Transverse colon (tissue), 4 donors: ENCODE results near the gene ARFGAP3. TPM values are rescaled to one million over a fixed set of nuclear protein-coding genes. Genes with fewer than 3 reads are reported as not detected.

Experiments
- DNase-seq: peaks from one replicate; pipeline ENCODE4 v3.0.0-alpha.2; 2019
- H3K27ac ChIP-seq, 4 donors: fragments of 200-600 bp; sonication (generic); 2 replicates each; pipeline ENCODE4 v1.5.1; 2016 to 2018; ENCODE audit warnings: inconsistent platforms in 4 of 4
- H3K27me3 ChIP-seq: fragments of 200-600 bp; sonication (generic); 2 replicates; pipeline ENCODE4 v1.5.1; 2017; ENCODE audit warnings: inconsistent platforms
- H3K36me3 ChIP-seq, 4 donors: fragments of 200-600 bp; sonication (generic); 2 replicates each; pipeline ENCODE4 v1.5.1; 2017 to 2019; ENCODE audit warnings: inconsistent platforms in 4 of 4
- H3K4me1 ChIP-seq, 4 donors: fragments of 200-600 bp; sonication (generic); 2 replicates each; pipeline ENCODE4 v1.5.1; 2017 to 2020; ENCODE audit warnings: inconsistent platforms in 4 of 4
- H3K4me3 ChIP-seq, 4 donors: fragments of 200-600 bp; sonication (generic); 1 replicate in 1 of 4; 2 replicates in 3 of 4; pipeline versions ENCODE4 v1.5.1 to v1.6.1; 2017 to 2019; ENCODE audit warnings: inconsistent platforms in 4 of 4
- H3K9me3 ChIP-seq, 2 donors: fragments of 200-600 bp; sonication (generic); 2 replicates each; pipeline ENCODE4 v1.5.1; 2017 to 2019; ENCODE audit warnings: inconsistent platforms in 2 of 2
- CTCF ChIP-seq, 5 experiments: fragments of 200-600 bp in 3 of 5; fragments of 450-650 bp in 2 of 5; sonication (generic) in 3 of 5; IDR thresholded peaks; 1 replicate in 2 of 5; 2 replicates in 3 of 5; pipeline ENCODE4 v1.5.1; 2016 to 2017; ENCODE audit warnings: antibody characterized with exemption in 5 of 5, inconsistent platforms in 3 of 5, mild to moderate bottlenecking in 2 of 5, moderate library complexity in 1 of 5
- EP300 ChIP-seq: sonication (generic); formaldehyde crosslinking; IDR thresholded peaks from one replicate; pipeline ENCODE4 v1.6.1; 2017; ENCODE audit warnings: antibody characterized with exemption, low read depth
- POLR2A ChIP-seq: fragments of 450-650 bp; IDR thresholded peaks from one replicate; pipeline ENCODE4 v1.6.1; 2016; ENCODE audit warnings: antibody characterized with exemption, mild to moderate bottlenecking, moderate library complexity
- POLR2AphosphoS5 ChIP-seq, 3 donors: sonication (generic); formaldehyde crosslinking; IDR thresholded peaks; one replicate each; pipeline ENCODE4 v1.6.1; 2016; ENCODE audit warnings: antibody characterized with exemption in 3 of 3
- WGBS, 2 donors: methylation state at CpG; one replicate each; pipeline ENCODE4 v1.1.5; 2018; ENCODE audit warnings: low coverage in 1 of 2; 5-methylcytosine and 5-hydroxymethylcytosine counted together
- in situ Hi-C, 4 donors: fragments of 200-750 bp; cut with MboI; loops; one replicate each; pipeline versions ENCODE4 v1.15.0 to v1.15.1; 2017; ENCODE audit warnings: low sequenced_read_pairs in 3 of 4, low pct_ligation_motif_present in 1 of 4, low pct_unique_long_range_greater_than_20kb in 1 of 4
- intact Hi-C: fragments of 100-400 bp; cut with DNase I; formaldehyde crosslinking; loops from one replicate; pipeline ENCODE4 v1.15.1; 2023; ENCODE audit warnings: low total_unique reads
- total RNA-seq, 4 donors: library from RNA; depleted of rRNA; stranded (reverse); fragments of >200 nt; gene quantifications; one replicate each; pipeline ENCODE4 v1.1.0, GENCODE V29; 2016

The ARFGAP3 gene
- total RNA-seq, 4 donors from 2014 or later, result 24.3 to 43.5 (median 33.3) TPM

DNA sequence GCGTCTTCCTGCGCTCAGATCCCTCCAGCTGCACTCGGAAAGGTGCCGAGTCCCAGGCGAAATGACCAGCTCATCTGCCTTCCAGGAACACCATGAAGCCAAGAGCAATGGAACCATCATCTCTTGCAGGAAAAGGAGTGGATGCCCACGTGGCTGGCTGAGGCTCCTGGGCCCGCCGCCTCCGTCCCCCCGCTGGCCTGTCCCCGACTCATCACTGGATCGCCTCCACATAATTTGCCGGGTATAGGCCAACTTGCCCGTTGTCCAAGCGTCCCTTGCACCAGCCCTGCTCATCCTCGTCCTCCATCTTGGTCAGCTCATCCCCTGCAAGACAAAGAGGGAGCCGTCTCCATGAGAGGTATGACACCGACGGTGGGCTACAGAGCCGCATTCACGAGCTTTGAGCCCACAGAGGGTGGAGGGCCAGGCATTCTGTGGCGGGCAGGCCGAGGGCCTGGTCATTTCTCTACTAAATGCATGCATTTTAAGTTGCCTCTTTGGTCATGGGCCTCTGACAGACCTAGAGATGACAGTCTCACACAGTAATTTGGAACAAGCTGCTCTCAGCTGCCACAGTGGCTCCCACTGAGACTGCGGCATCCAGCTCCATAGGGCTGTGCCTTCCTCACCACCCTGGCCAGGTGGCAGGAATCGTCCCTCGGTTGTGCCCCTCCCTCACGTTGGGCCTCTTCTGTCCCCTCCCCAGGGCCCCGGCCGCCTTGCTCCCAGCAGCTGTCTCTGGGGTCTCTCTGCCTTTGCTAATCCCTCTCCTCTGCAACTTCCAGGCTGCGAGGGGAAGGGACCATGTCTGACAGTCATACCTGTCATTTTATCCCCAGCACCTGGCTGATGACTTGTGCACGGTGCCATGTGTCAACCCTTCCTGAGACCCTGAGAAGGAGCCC, 14.3 kb upstream of the ARFGAP3 start:
- Histone ChIP-seq H3K27me3 (no peaks in the 10 kb centered on the region), H3K9me3 (no peaks in the 10 kb centered on the region), H3K27ac (no peak overlapping the region), H3K36me3 (peaks cover 0 to 37% (median 18%) of the 10 kb centered on the region in 4 donors), H3K4me3 (no peak overlapping the region), H3K4me1 (peaks cover 0 to 10% (median 4%) of the 10 kb centered on the region in 4 donors)
- no peak for DNase-seq
- 68 to 89% methylated on average over 2 to 30 of the region's 31 CpGs for WGBS, 2 donors
- intact Hi-C loops (no loop called here), in situ Hi-C loops (loop anchor here in 1 of 4 donors (25.0 kb wide), 2 partner anchors 166 to 209 kb away; no protein-coding TSS in a partner anchor)
- TF ChIP-seq POLR2AphosphoS5 (IDR thresholded peaks at IDR 0.05) (no peak), CTCF (IDR thresholded peaks at IDR 0.05) (no peak), EP300 (no peak), POLR2A (no peak)

DNA sequence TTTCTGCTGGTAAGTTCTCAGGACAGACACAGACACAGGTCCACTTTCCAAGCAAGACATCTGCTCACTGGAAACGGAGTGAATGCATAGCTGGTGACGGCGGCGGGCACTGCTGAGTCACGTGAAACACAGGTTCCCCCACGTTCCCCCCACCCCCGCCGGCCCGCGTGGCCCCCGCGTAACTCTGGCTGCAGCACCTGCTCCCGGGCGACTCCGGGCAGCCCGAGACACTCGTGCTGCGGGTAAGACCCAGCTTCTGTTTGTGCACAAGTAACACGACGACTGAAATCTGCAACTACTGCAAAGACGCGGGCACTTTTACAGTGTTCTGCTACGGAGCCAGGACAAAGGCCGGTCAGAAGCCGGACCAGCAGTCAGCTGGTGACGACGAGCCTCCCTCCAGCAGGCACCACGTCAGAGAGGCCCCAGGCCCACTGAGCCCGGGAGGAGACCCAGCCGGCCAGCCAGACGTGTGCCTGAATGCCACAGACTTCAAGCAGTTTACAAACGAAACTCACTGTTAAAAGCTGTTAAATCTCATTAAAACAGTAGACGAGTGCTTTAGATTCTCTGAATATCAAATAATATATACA, 12.9 kb upstream of the ARFGAP3 start:
- TF ChIP-seq POLR2AphosphoS5 (IDR thresholded peaks at IDR 0.05) (no peak), CTCF (IDR thresholded peaks at IDR 0.05) (no peak), POLR2A (no peak), EP300 (no peak)
- peaks cover 0 to 10% (median 4%) of the 10 kb centered on the region in 4 donors for H3K4me1 ChIP-seq
- intact Hi-C loops (loop anchor here (5.0 kb wide), 1 partner anchor 162 kb away; no protein-coding TSS in a partner anchor), in situ Hi-C loops (loop anchor here in 2 of 4 donors (10.0 to 25.0 kb wide), 3 partner anchors 165 to 208 kb away; no protein-coding TSS in a partner anchor)
- WGBS, 2 donors, result 84 to 100% methylated on average over 1 to 33 of the region's 33 CpGs
- H3K36me3 ChIP-seq, result peaks cover 0 to 31% (median 12%) of the 10 kb centered on the region in 4 donors
- H3K27me3 ChIP-seq, result no peaks in the 10 kb centered on the region
- no peaks in the 10 kb centered on the region for H3K9me3 ChIP-seq
- H3K27ac ChIP-seq, result no peak overlapping the region
- H3K4me3 ChIP-seq, result no peak overlapping the region
- DNase-seq, result no peak

DNA sequence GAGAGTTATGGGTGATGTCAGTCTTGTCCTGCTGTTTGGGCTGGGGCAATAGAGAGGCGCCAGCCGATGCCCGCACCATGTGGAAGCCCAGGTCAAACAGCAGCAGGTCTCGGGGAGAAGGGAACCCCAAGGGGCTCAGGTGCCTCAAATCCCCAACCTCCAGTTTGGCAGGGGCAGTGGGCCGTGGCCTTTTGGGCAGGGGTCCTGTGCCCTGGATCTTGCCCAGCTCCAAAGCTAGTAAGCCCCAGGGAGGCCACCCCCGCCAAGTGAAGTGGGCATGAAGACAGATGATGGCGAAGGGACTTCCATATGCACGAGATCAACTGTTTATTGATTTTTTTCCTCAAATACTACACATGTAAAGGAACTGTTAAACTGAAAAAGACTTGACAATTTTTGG, 12.4 kb upstream of the ARFGAP3 start:
- TF ChIP-seq EP300 (no peak), POLR2A (no peak), CTCF (IDR thresholded peaks at IDR 0.05) (no peak), POLR2AphosphoS5 (IDR thresholded peaks at IDR 0.05) (no peak)
- no peak overlapping the region for H3K4me3 ChIP-seq
- no peaks in the 10 kb centered on the region for H3K9me3 ChIP-seq
- peak overlapping the region in 2 of 4 donors; percentile 30 to 66 for H3K27ac ChIP-seq
- WGBS, 2 donors, result 92% methylated on average over 8 of the region's 8 CpGs; no CpG with 5 or more reads in 1 of the 2 donors
- peaks cover 0 to 30% (median 12%) of the 10 kb centered on the region in 4 donors for H3K36me3 ChIP-seq
- peaks cover 0 to 10% (median 4%) of the 10 kb centered on the region in 4 donors for H3K4me1 ChIP-seq
- intact Hi-C loops, result loop anchor here (5.0 kb wide), 1 partner anchor 163 kb away; no protein-coding TSS in a partner anchor
- H3K27me3 ChIP-seq, result no peaks in the 10 kb centered on the region
- in situ Hi-C loops, result loop anchor here in 2 of 4 donors (10.0 to 25.0 kb wide), 3 partner anchors 165 to 207 kb away; no protein-coding TSS in a partner anchor
- no peak for DNase-seq
